Karpas-422 (cell line): ENCODE data around the gene TERC. TPM values are rescaled to one million over a fixed set of nuclear protein-coding genes. Genes with fewer than 3 reads are reported as not detected.
A peak's percentile ranks its signal among the peaks of the same experiment; 100 is the strongest.

Experiments
- DNase-seq: peaks from one replicate; pipeline ENCODE4 v3.0.0-alpha.2; 2015
- H2AFZ ChIP-seq: fragments of 200-600 bp; sonication (generic); 2 replicates; pipeline ENCODE4 v1.6.1; 2014; ENCODE audit warnings: antibody characterized with exemption, low read length, mixed read lengths
- H3K27ac ChIP-seq: fragments of 200-600 bp; sonication (generic); 2 replicates; pipeline ENCODE4 v1.5.1; 2014; ENCODE audit warnings: mild to moderate bottlenecking, low read length, moderate library complexity
- H3K27me3 ChIP-seq: fragments of 200-600 bp; sonication (generic); 2 replicates; pipeline ENCODE4 v1.6.1; 2014; ENCODE audit warnings: low read length, mixed read lengths
- H3K36me3 ChIP-seq: fragments of 200-600 bp; sonication (generic); 2 replicates; pipeline ENCODE4 v1.6.1; 2014; ENCODE audit warnings: low read length, mixed read lengths; ENCODE audit not compliant: insufficient read depth
- H3K4me1 ChIP-seq: fragments of 200-600 bp; sonication (generic); 2 replicates; pipeline ENCODE4 v1.6.1; 2014; ENCODE audit warnings: mild to moderate bottlenecking, low read length, mixed read lengths
- H3K4me2 ChIP-seq: fragments of 200-600 bp; sonication (generic); 2 replicates; pipeline ENCODE4 v1.6.1; 2014; ENCODE audit warnings: low read length, low read depth, mild to moderate bottlenecking; ENCODE audit not compliant: poor library complexity, severe bottlenecking
- H3K4me3 ChIP-seq: fragments of 200-600 bp; sonication (generic); 2 replicates; pipeline ENCODE4 v1.5.1; 2014; ENCODE audit warnings: mild to moderate bottlenecking, antibody characterized with exemption, low read length, mixed read lengths
- H3K79me2 ChIP-seq: fragments of 200-600 bp; sonication (generic); 2 replicates; pipeline ENCODE4 v1.6.1; 2014; ENCODE audit warnings: mild to moderate bottlenecking, low read length, mixed read lengths
- H3K9ac ChIP-seq: fragments of 200-600 bp; sonication (generic); 2 replicates; pipeline ENCODE4 v1.6.0; 2014; ENCODE audit warnings: low read length
- H3K9me2 ChIP-seq: fragments of 200-600 bp; sonication (generic), shearing (Covaris generic); replicated peaks from 2 replicates; pipeline ENCODE4 v1.6.0; 2014; ENCODE audit warnings: mild to moderate bottlenecking, low read length, moderate library complexity; ENCODE audit not compliant: insufficient read depth
- H3K9me3 ChIP-seq: fragments of 300-700, 200-600 bp; sonication (generic); 2 replicates; pipeline ENCODE4 v1.6.1; 2014; ENCODE audit warnings: low read length, mixed read lengths
- H4K20me1 ChIP-seq: fragments of 200-600 bp; sonication (generic); 2 replicates; pipeline ENCODE4 v1.6.1; 2014; ENCODE audit warnings: mild to moderate bottlenecking, antibody characterized with exemption, low read length, low read depth; ENCODE audit not compliant: insufficient read depth
- total RNA-seq: library from RNA; depleted of rRNA; stranded (reverse); fragments of >200 nt; shearing (Covaris generic); gene quantifications from 2 replicates; pipeline ENCODE4 v1.2.3, GENCODE V29; 2014; ENCODE audit warnings: low replicate concordance

Gene TERC
- total RNA-seq, 1 experiment from 2014 or later, result 1,851 TPM

GRCh38 chr3:169774186-169774585 lies 9.3 kb upstream of the TERC start:
- H3K27ac ChIP-seq, result no peak overlapping the region
- peaks cover 58% of the 10 kb centered on the region for H3K79me2 ChIP-seq
- no peaks in the 10 kb centered on the region for H3K9me2 ChIP-seq
- H3K9me3 ChIP-seq, result no peaks in the 10 kb centered on the region
- no peaks in the 10 kb centered on the region for H3K27me3 ChIP-seq
- peak overlapping the region; percentile 99 for H3K4me2 ChIP-seq
- no peak overlapping the region for H2AFZ ChIP-seq
- H3K4me1 ChIP-seq, result peaks cover 35% of the 10 kb centered on the region
- peak overlapping the region; percentile 97 for H3K9ac ChIP-seq
- H4K20me1 ChIP-seq, result no peaks in the 10 kb centered on the region
- H3K4me3 ChIP-seq, result peak overlapping the region; percentile 97
- peaks cover 43% of the 10 kb centered on the region for H3K36me3 ChIP-seq
- DNase-seq, result no peak

DNA sequence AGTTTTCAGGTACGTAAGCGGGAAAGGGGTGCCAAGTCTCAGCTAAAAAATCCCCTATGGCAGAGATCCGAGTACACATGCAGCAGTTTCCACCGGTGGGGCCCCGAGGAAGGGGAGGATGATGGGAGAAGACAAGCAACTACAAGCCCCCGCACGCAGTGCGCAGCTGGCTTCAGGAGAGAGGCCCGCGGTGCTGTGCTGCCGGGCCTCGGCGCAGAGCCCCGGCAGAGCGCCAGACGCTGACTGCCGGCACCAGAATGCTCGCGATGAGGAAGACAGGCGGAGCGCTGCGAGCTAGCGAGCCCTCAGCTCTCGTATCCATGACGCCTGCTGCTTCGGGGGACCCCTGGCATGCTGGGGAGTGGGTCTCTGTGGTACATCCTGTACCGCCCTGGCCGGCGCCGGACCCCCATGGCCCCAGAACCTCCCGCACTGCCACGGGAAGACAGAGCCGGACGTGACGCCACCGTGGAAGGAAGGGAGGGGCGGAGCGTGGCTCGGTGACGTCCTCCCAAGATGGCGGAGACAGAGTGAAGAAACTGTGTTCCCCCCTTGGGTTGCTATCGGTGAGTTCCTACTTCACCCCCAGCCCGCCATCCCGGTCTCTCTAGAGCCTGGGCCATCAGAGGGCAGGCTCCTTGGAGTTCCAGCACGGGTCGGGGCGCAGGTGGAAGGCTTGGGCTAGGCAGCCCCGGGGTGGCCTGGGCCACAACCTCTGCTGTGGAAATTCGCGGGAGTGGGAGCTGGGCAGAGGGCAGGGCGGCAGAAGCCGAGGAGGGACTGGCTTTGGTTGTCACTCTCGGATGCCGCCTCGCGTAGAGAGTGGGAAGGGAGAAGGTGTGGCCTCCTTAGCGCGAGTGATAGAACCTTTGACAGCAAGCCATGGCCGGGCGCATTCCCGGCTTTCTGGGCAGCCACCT lies 8.3 kb upstream of the TERC start, which contains the start of gene MYNN:
Gene MYNN (plus strand): TSS at position 500 of the 920 bp plus-strand sequence. CDS start 900 bp downstream, outside the sequence.
- H3K4me3 ChIP-seq, result peak within 1 kb of the TSS; percentile 97
- no peaks in the 10 kb centered on the region for H4K20me1 ChIP-seq
- peak; percentile 96 for DNase-seq
- no peaks in the 10 kb centered on the region for H3K9me3 ChIP-seq
- H3K27ac ChIP-seq, result peak within 1 kb of the TSS; percentile 98
- peaks cover 34% of the 10 kb centered on the region for H3K36me3 ChIP-seq
- H2AFZ ChIP-seq, result peak within 1 kb of the TSS; percentile 52; the same call in 1 of the 2 replicates
- peaks cover 35% of the 10 kb centered on the region for H3K4me1 ChIP-seq
- no peaks in the 10 kb centered on the region for H3K27me3 ChIP-seq
- peak within 1 kb of the TSS; percentile 97 for H3K9ac ChIP-seq
- H3K4me2 ChIP-seq, result peak within 1 kb of the TSS; percentile 99
- peaks cover 48% of the 10 kb centered on the region for H3K79me2 ChIP-seq
- H3K9me2 ChIP-seq, result no peaks in the 10 kb centered on the region

DNA sequence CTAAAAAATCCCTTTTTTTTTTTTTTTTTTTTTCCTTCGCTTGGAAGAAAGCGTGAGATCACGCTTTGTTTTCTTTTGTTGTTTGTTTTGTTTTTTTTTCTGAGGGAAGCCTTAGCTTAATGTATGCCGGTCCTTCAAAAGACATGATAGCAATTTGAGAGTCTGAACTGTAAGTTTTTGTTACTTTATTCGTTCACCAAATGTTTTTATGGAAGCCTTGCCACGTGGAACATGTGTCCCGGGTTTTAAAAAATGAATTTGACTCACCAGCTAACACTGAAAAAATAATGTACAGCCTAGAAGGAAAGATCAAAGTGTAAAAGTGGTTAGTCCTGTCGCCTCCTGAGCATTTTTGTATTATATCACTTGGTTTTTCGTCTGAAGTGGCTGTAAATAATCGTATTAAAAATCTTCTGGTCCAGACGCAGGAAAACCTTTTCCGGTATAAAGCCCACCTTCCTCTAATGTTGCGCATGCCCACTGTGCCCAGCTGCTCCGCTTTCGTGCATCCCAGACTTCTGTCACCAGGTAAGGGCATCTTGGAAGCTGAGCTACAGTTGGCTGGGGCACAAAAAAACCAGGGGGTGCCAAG lies 7.5 kb upstream of the TERC start:
- Histone ChIP-seq H3K4me2 (peak overlapping the region; percentile 99), H3K9me3 (no peaks in the 10 kb centered on the region), H3K79me2 (peaks cover 40% of the 10 kb centered on the region), H3K4me1 (peaks cover 35% of the 10 kb centered on the region), H3K9ac (peak overlapping the region; percentile 97), H3K9me2 (no peaks in the 10 kb centered on the region), H3K36me3 (peaks cover 27% of the 10 kb centered on the region), H4K20me1 (no peaks in the 10 kb centered on the region), H2AFZ (peak overlapping the region; percentile 52; the same call in 1 of the 2 replicates), H3K4me3 (peak overlapping the region; percentile 97), H3K27me3 (no peaks in the 10 kb centered on the region), H3K27ac (peak overlapping the region; percentile 98)
- peak; percentile 91 for DNase-seq

GRCh38 chr3:169771497-169772304 lies 6.8 kb upstream of the TERC start:
- Histone ChIP-seq H3K27me3 (no peaks in the 10 kb centered on the region), H3K36me3 (peaks cover 24% of the 10 kb centered on the region; the same call in 1 of the 2 replicates), H3K9ac (peak overlapping the region; percentile 97), H4K20me1 (no peaks in the 10 kb centered on the region), H2AFZ (peak overlapping the region; percentile 86), H3K9me3 (no peaks in the 10 kb centered on the region), H3K4me2 (peak overlapping the region; percentile 99), H3K4me3 (peak overlapping the region; percentile 97), H3K79me2 (peaks cover 33% of the 10 kb centered on the region), H3K4me1 (peaks cover 35% of the 10 kb centered on the region), H3K27ac (peak overlapping the region; percentile 98), H3K9me2 (no peaks in the 10 kb centered on the region)
- peak; percentile 93 for DNase-seq

GRCh38 chr3:169769287-169770181 lies 4.7 kb upstream of the TERC start, which contains the start of gene ACTRT3:
ACTRT3 (minus strand) TSS chr3:169769561; CDS start chr3:169769520, 41 bp downstream.
- DNase-seq, result peak; percentile 86
- Histone ChIP-seq H3K4me2 (peak within 1 kb of the TSS; percentile 86), H3K4me1 (peaks cover 25% of the 10 kb centered on the region), H3K4me3 (peak within 1 kb of the TSS; percentile 73), H3K9ac (peak within 1 kb of the TSS; percentile 74), H3K27me3 (no peaks in the 10 kb centered on the region), H2AFZ (peak within 1 kb of the TSS; percentile 95), H3K36me3 (peaks cover 4% of the 10 kb centered on the region; the same call in 1 of the 2 replicates), H4K20me1 (no peaks in the 10 kb centered on the region), H3K79me2 (peaks cover 13% of the 10 kb centered on the region), H3K9me3 (no peaks in the 10 kb centered on the region), H3K27ac (peak within 1 kb of the TSS; percentile 92), H3K9me2 (no peaks in the 10 kb centered on the region)

GRCh38 chr3:169764312-169764881 lies 463 bp downstream of the TERC start:
- Histone ChIP-seq H3K36me3 (no peaks in the 10 kb centered on the region), H2AFZ (no peak overlapping the region)

DNA sequence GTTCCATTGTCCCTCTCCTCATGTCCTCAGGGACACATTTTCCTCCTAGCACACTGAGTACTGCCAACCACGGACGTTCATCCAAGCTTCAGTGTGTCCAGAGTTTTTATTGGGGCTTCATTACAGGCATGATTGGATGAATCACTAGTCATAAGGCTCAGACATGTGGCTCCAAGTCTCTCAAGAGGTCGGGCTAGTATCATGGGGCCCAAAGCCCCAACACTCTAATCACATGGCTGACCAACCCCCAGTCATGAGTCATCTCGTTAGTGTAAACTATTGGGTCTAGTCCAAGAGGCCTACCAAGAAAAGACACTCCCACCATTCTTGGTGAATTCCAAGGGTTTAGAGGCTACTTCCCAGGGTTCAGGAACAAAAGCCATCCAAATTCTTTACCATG lies 4.4 kb downstream of the TERC start:
- no peaks in the 10 kb centered on the region for H3K27me3 ChIP-seq
- no peaks in the 10 kb centered on the region for H3K9me3 ChIP-seq
- peaks cover 16% of the 10 kb centered on the region for H3K4me1 ChIP-seq
- no peaks in the 10 kb centered on the region for H3K79me2 ChIP-seq
- no peak overlapping the region for H3K27ac ChIP-seq
- H2AFZ ChIP-seq, result no peak overlapping the region
- H3K9ac ChIP-seq, result no peak overlapping the region
- no peaks in the 10 kb centered on the region for H3K9me2 ChIP-seq
- H3K36me3 ChIP-seq, result no peaks in the 10 kb centered on the region
- H4K20me1 ChIP-seq, result no peaks in the 10 kb centered on the region
- DNase-seq, result no peak
- H3K4me2 ChIP-seq, result no peak overlapping the region
- no peak overlapping the region for H3K4me3 ChIP-seq

More at GRCh38 chr3:169764312-169764881, 463 bp downstream of the TERC start:
- Histone ChIP-seq H3K79me2 (no peaks in the 10 kb centered on the region), H3K9ac (peak overlapping the region; percentile 99), H3K9me2 (no peaks in the 10 kb centered on the region), H3K4me2 (peak overlapping the region; percentile 99), H3K9me3 (no peaks in the 10 kb centered on the region), H3K4me3 (peak overlapping the region; percentile 87), H3K4me1 (peaks cover 19% of the 10 kb centered on the region), H3K27me3 (no peaks in the 10 kb centered on the region), H3K27ac (peak overlapping the region; percentile 88), H4K20me1 (no peaks in the 10 kb centered on the region)
- DNase-seq, result peak; percentile 88
